Activated naive CD8-positive, alpha-beta T cell treated with anti-CD3 and anti-CD28 coated beads, Interleukin-2, amount 50 U/mL, for 24 hours (primary cell): ENCODE results near the gene RAB4B.
A peak's percentile ranks its signal among the peaks of the same experiment; 100 is the strongest.
"Not testable (repeated sequence)": the region's sequence is repeated elsewhere in the genome, so short reads cannot be mapped to it uniquely, and the experiment has no call there.

Experiments
- ATAC-seq: fragments of 150-1000 bp; cut with Tn5 transposase; one replicate; pipeline ENCODE4 v1.10.0; 2021
- DNase-seq: peaks from one replicate; pipeline ENCODE4 v3.0.0; 2021
- H3K27ac Mint-ChIP-seq: one replicate; pipeline ENCODE4 v1.8.0; 2021; ENCODE audit warnings: mild to moderate bottlenecking, mixed read lengths
- H3K27me3 Mint-ChIP-seq: one replicate; pipeline ENCODE4 v1.8.0; 2021; ENCODE audit warnings: mixed read lengths
- H3K36me3 Mint-ChIP-seq: one replicate; pipeline ENCODE4 v1.8.0; 2021; ENCODE audit warnings: low read depth, mixed read lengths
- H3K4me1 Mint-ChIP-seq: one replicate; pipeline ENCODE4 v1.8.0; 2021; ENCODE audit warnings: mixed read lengths
- H3K4me3 Mint-ChIP-seq: one replicate; pipeline ENCODE4 v1.8.0; 2021; ENCODE audit warnings: mild to moderate bottlenecking, moderate library complexity, mixed read lengths
- H3K9me3 Mint-ChIP-seq: one replicate; pipeline ENCODE4 v1.8.0; 2021; ENCODE audit warnings: mixed read lengths

The RAB4B gene

GRCh38 chr19:40826699-40827385, 48.8 kb downstream of the RAB4B start:
- peaks cover 24% of the 10 kb centered on the region for H3K4me1 Mint-ChIP-seq
- H3K9me3 Mint-ChIP-seq, H3K36me3 Mint-ChIP-seq, H3K27ac Mint-ChIP-seq, DNase-seq, H3K27me3 Mint-ChIP-seq, H3K4me3 Mint-ChIP-seq: not testable (repeated sequence)
- peak; percentile 60 for ATAC-seq

GRCh38 chr19:40827386-40828247, 49.6 kb downstream of the RAB4B start:
- Mint-ChIP-seq H3K36me3 (peaks cover 9% of the 10 kb centered on the region), H3K27me3 (no peaks in the 10 kb centered on the region), H3K9me3 (no peaks in the 10 kb centered on the region), H3K27ac (no peak overlapping the region), H3K4me1 (peaks cover 26% of the 10 kb centered on the region), H3K4me3 (no peak overlapping the region)
- ATAC-seq (no peak), DNase-seq (no peak)

GRCh38 chr19:40829205-40829604, 51.2 kb downstream of the RAB4B start:
- no peaks in the 10 kb centered on the region for H3K27me3 Mint-ChIP-seq
- DNase-seq (no peak), ATAC-seq (no peak)
- H3K36me3 Mint-ChIP-seq = peaks cover 9% of the 10 kb centered on the region
- H3K4me3 Mint-ChIP-seq = no peak overlapping the region
- H3K4me1 Mint-ChIP-seq = peaks cover 27% of the 10 kb centered on the region
- no peak overlapping the region for H3K27ac Mint-ChIP-seq
- H3K9me3 Mint-ChIP-seq = no peaks in the 10 kb centered on the region

GRCh38 chr19:40830741-40831140, 52.7 kb downstream of the RAB4B start:
- H3K9me3 Mint-ChIP-seq, H3K27me3 Mint-ChIP-seq, H3K4me3 Mint-ChIP-seq, DNase-seq, H3K36me3 Mint-ChIP-seq, H3K27ac Mint-ChIP-seq, ATAC-seq: not testable (repeated sequence)
- H3K4me1 Mint-ChIP-seq = peaks cover 25% of the 10 kb centered on the region

GRCh38 chr19:40831502-40832430, 53.7 kb downstream of the RAB4B start:
- no peak for ATAC-seq
- Mint-ChIP-seq H3K36me3 (peaks cover 9% of the 10 kb centered on the region), H3K9me3 (no peaks in the 10 kb centered on the region), H3K27ac (no peak overlapping the region), H3K27me3 (no peaks in the 10 kb centered on the region), H3K4me3 (no peak overlapping the region), H3K4me1 (peaks cover 19% of the 10 kb centered on the region)
- no peak for DNase-seq

- H3K4me3 Mint-ChIP-seq, DNase-seq, H3K9me3 Mint-ChIP-seq, H3K27ac Mint-ChIP-seq, H3K27me3 Mint-ChIP-seq, H3K36me3 Mint-ChIP-seq, ATAC-seq: not testable (repeated sequence)
- H3K4me1 Mint-ChIP-seq = peaks cover 13% of the 10 kb centered on the region
Observed at GRCh38 chr19:40832431-40832790, 54.4 kb downstream of the RAB4B start.

GRCh38 chr19:40833728-40834533, 55.9 kb downstream of the RAB4B start:
- H3K27ac Mint-ChIP-seq, H3K4me3 Mint-ChIP-seq, DNase-seq, H3K9me3 Mint-ChIP-seq, ATAC-seq, H3K27me3 Mint-ChIP-seq, H3K36me3 Mint-ChIP-seq: not testable (repeated sequence)
- peaks cover 13% of the 10 kb centered on the region for H3K4me1 Mint-ChIP-seq

GRCh38 chr19:40836754-40837429, 58.8 kb downstream of the RAB4B start:
- H3K27ac Mint-ChIP-seq = no peak overlapping the region
- no peaks in the 10 kb centered on the region for H3K9me3 Mint-ChIP-seq
- ATAC-seq = no peak
- H3K27me3 Mint-ChIP-seq = no peaks in the 10 kb centered on the region
- no peak for DNase-seq
- H3K36me3 Mint-ChIP-seq = no peaks in the 10 kb centered on the region
- H3K4me3 Mint-ChIP-seq = no peak overlapping the region
- H3K4me1 Mint-ChIP-seq = peaks cover 11% of the 10 kb centered on the region

GRCh38 chr19:40838477-40838876, 60.4 kb downstream of the RAB4B start:
- ATAC-seq, H3K4me1 Mint-ChIP-seq, H3K9me3 Mint-ChIP-seq, H3K27ac Mint-ChIP-seq, H3K27me3 Mint-ChIP-seq, H3K4me3 Mint-ChIP-seq, H3K36me3 Mint-ChIP-seq, DNase-seq: not testable (repeated sequence)

- H3K4me1 Mint-ChIP-seq = peaks cover 19% of the 10 kb centered on the region
- not testable (repeated sequence) for H3K27ac Mint-ChIP-seq, H3K9me3 Mint-ChIP-seq, H3K27me3 Mint-ChIP-seq, H3K36me3 Mint-ChIP-seq, DNase-seq, H3K4me3 Mint-ChIP-seq, ATAC-seq
Observed at GRCh38 chr19:40842012-40842411, 64.0 kb downstream of the RAB4B start.

GRCh38 chr19:40842997-40843652, 65.1 kb downstream of the RAB4B start:
- DNase-seq, H3K36me3 Mint-ChIP-seq, ATAC-seq, H3K9me3 Mint-ChIP-seq: not testable (repeated sequence)
- Mint-ChIP-seq H3K4me3 (peak overlapping the region; percentile 39), H3K27ac (peak overlapping the region; percentile 70), H3K27me3 (peaks cover 11% of the 10 kb centered on the region), H3K4me1 (peaks cover 22% of the 10 kb centered on the region)

GRCh38 chr19:40843653-40844052, 65.6 kb downstream of the RAB4B start:
- Mint-ChIP-seq H3K4me3 (peak overlapping the region; percentile 39), H3K27me3 (peaks cover 12% of the 10 kb centered on the region), H3K4me1 (peaks cover 23% of the 10 kb centered on the region), H3K27ac (peak overlapping the region; percentile 70)
- DNase-seq = peak; percentile 62
- H3K36me3 Mint-ChIP-seq, H3K9me3 Mint-ChIP-seq: not testable (repeated sequence)
- peak; percentile 96 for ATAC-seq
